Transverse colon (tissue), 3 donors: Measurements from ENCODE around the gene ATAT1.

Source experiments
- CTCF ChIP-seq, 5 experiments: fragments of 200-600 bp in 3 of 5; fragments of 450-650 bp in 2 of 5; sonication (generic) in 3 of 5; IDR thresholded peaks; 1 replicate in 2 of 5; 2 replicates in 3 of 5; pipeline ENCODE4 v1.5.1; 2016 to 2017; ENCODE audit warnings: antibody characterized with exemption in 5 of 5, inconsistent platforms in 3 of 5, mild to moderate bottlenecking in 2 of 5, moderate library complexity in 1 of 5
- POLR2A ChIP-seq: fragments of 450-650 bp; IDR thresholded peaks from one replicate; pipeline ENCODE4 v1.6.1; 2016; ENCODE audit warnings: antibody characterized with exemption, mild to moderate bottlenecking, moderate library complexity

GRCh38 chr6:30590509-30590908 lies 36.2 kb upstream of the ATAT1 start:
- TF ChIP-seq CTCF (IDR thresholded peaks at IDR 0.05) (no peak), POLR2A (no peak)
